HG02840 (cell line): ENCODE results near the gene COL13A1.

Experiments
- ATAC-seq: cut with Tn5 transposase; IDR thresholded peaks from one replicate; pipeline ENCODE4 v1.9.1; 2021; ENCODE audit warnings: mild to moderate bottlenecking, moderate library complexity, moderate number of reproducible peaks; ENCODE audit not compliant: unreplicated experiment, low FRiP score

Gene COL13A1

DNA sequence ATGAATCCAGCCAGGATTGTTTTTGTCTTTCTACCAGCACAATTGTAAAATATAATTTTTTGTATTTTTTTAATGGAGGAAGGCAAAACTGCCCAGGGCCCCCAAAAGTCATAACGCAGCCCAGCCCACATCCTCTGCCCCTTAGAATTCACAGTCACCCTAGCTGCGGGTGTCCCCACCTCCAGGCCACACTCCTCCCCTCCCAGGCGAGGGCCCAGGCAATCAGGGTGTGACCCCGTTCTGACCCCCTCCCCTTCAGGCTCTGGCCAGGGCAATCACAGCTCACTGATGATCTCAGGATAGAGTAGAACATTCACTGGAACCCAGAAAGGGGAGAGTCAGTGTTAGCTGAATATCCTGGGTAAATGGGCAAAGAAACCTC lies 158.9 kb downstream of the COL13A1 start:
- ATAC-seq: no peak

DNA sequence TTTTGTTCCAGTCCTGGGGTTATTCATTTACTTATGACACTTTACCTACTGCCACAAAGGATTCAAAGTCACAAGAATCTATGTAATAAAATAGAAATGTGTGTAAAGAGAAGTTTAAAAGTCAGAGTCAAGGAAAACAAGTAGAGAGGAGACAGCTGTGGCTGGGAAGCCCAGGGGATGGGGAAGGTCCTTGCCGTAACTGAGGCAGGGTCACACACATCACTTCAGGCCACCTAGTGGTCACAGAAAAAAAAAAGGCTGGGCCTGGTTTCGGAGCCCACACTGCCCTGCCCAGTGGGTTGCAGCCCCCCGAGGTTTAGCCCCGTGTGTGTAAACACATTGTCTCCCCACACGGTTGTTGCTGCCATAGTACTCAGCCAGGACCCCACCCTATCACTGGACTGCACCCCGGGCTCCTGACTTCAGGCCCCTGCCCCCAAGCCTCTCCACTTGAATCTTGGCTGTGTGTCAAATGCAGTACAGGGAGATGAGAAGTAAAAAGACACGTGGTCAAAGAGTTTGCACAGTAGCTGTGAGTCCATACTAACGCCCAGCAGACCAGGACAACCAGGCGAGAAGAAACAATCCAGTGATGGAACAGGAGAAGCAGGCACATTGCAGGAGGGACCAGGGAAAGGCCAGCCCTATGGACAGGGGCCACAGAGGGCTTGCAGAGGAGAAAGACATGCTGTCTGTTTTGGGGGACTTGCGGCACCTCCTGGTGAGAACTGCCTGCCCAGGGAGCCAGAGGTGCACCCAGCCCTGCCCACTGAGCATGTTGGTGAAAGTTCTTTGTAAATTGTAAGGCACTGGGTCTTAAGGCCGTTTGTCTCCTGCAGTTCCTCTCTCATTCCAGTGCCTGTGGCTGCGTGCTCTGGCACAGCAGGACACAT lies 159.5 kb downstream of the COL13A1 start:
- no peak for ATAC-seq

DNA sequence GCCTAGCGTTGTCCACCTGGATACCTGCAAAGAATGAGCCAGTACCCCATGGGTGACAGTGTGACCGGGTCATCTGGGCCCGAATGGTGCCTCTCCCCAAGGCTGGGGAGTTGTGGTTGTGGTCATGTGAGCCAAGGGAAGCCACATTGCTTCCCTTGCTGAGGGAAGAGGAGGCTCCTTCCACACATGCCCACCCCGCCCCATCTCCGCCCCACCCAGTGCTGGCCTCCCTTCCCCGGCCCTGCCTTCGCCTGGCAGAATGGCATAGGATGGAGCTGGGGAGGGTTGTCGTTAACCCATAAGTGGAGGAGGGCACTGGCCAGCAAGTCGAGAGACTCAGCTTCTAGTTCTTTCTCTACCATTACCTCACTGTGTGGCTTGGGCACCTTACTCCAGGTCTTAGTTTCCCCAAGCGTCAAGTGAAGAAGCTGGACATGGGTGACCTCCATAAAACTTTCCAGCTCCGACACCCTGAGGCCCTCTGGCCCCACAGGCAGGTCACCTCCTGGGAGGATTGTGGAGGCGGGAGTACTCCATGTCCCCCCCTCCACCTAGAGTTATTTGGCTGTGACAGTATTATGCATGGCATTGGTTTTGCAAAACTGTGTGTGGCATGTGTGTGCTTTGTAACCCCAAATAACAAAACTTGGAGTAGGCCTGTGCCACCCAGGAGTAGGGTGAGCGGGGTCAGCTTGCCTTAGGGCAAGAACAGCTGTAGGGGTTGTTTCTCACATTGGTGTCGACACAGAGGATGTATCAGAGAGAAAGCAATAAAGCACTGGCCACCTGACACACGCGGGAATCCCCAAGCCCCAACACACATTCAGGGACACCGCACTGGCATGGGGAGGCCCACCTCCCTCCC lies 160.4 kb downstream of the COL13A1 start:
- ATAC-seq: no peak

DNA sequence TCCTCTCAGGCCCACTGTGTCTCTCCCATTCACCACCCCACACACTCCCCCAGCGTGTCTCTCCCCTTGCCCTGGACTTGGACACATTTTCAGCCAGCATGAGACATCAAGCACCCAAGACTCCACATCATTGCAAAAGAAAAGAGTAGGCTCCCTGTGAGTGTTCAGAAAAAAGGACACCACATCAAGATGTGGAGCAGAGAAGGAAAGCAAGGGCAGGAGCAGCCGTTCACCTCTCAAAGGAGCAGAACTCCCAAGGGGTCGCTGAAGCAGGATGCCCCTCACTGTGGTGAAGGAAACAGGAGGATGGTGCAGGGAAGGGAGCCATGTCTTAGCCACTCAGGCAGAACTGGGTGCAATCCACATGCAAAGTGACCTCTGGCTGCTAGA lies 161.0 kb downstream of the COL13A1 start:
- no peak for ATAC-seq

DNA sequence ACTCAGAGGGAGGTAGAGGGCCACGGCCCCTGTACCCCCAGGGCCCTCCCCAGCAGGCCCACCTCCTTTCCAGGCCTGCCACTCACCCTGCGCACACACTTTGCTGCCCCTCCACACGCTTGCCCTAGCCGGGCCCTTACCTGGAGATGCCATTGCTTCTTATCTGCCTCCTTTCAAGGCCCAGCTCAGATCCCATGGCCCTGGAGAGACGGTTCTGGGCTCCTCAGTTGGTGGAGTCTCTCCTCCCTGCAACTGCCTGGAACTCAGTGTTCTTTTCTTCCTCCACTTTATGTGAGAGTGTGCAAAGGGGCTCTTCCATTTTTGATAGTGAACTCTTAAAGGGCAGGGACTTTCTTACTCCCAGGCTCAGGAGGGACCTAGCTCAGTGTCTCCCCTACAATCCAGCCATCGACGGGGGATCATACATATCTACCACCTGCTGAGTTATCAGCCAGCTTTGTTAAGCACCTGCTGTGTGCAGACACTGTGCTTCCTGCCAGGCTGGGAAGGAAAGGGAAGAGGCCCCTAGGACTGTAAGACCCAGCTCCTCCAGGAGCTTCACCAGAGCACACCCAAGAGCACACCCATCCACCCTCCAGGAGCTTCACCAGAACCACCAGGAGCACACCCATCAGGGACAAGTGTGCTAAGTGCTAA lies 161.6 kb downstream of the COL13A1 start:
- ATAC-seq: no peak

DNA sequence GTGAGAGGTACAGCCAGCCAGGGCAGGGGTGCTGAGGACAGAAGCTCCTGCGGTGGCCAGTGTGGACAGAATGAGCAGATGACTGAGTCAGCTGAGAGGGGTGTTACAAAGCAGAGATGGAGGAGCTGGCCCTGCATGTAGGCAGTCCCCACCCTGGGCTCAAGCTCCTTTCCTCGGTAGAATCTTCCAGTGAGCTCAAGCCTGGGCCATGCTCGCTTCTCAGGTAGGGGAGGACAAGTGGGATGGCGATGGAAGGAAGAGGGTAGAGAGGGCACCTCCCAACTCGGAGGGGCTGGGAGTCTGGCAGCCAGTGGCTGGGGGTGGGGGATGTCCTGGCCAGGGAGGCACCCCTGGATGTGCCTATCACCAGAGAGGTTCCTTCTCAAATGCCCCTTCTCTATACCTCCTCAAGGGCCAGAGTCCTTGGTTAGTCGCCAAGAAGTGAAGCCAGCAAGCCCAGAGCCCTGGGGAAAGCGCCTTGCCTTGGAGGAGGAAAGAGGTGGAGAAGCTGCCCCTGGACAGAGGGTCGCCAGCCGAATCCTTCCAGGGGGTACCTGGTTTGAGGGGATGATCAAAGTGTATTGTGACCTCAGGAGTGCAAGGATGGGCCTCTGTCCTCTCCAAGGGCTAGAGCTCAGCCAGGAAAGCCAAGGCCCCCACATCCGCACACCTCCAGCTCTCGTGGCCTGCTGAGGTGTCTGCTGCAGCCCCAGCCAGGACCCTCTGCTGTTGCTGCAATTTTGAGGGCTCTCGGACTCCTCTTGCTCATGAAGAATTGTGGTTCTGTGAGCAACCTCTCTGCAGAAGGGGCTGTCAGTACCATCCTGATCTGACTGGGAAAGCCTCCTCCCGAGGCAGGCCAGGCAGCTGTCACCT lies 162.4 kb downstream of the COL13A1 start:
- ATAC-seq: no peak

DNA sequence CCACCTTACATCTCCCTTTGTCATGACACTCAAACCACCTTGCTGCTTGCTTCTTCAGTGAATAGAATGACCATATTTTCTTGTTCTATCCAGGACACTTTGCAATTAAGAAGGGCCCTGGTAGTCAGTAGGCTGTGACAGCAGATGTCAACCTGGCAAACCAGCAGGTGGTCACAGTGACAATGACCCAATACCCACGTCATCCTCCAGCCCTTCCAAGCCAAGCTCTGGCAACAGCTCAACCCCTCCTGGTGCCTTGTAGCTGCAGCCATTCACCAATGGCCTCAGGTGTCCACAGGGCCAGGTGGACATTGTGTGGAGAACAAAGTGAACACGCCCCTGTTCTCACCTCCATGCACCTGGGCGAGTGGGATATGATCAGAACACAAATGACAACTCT lies 163.4 kb downstream of the COL13A1 start:
- no peak for ATAC-seq

DNA sequence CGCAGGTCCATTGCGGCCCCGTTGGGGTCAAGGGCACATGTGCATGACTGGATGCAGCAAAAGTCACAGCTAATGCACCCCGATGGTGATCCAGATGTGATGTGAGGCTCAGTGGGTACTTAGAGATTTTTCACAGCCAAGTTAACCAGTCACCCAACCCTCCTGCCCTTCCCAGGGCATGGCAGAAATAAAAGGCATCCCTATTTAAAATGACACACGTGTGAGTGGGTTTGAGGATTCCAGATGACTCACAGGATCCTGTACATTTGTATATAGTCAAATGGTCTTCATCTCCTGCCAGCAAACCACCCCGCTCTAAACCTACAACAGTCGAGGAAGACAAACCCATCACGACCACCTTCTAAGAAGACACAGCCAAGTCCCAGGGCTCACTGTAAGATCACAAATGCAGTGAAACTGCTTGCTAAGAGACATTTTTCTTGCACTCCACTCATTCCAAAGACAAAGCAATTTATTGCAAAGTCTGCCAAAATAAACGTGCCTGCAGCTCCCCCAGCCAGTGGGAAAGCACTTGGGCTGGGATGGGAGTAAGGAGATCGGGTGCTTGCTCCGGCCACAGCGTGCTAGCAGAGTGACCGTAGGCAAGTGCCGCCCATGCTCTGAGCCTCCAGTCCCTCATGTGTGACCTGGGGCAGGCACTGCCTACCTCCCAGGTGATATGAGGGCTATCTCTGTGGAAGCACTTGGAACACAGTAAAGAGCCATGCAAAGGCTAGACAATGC lies 164.4 kb downstream of the COL13A1 start:
- ATAC-seq: no peak

DNA sequence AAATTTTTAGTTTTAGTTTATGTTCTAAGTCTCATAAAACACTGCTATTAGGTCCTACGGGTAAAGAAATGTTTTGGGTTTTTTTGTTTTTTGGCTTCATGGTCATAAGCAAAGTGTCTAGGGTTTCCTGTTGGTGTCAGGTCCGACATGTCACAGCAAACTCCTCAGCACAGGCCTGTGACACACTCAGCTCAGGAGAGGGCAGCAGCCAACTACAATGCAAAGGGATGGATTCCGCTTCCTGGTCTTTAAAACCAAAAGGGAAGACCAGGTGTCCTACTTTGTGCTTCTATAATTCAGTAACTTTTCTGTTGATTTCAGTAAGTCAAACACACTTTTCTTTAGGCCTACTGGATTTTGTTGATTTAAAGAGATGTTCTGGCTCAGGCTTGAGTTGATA lies 167.1 kb downstream of the COL13A1 start:
- ATAC-seq: no peak

DNA sequence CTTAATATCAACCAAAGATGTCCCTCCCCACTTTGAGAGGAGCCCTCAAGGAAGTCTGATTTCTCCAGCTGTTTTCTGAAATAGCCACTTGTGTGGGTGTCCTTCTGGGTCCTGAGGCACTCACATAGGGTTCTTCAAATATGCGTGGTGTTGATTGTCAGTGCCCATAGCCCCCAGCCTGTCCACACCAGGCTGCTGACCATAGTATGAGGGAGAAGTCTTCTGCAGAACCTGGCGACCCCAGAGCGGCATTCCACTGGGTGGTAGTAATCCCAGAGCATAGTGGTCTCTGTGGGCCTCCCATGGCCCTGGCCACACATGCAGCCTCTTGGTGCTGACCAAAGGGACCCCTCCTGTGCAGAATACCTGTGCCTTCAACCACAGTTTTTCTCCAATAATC lies 168.3 kb downstream of the COL13A1 start:
- no peak for ATAC-seq

DNA sequence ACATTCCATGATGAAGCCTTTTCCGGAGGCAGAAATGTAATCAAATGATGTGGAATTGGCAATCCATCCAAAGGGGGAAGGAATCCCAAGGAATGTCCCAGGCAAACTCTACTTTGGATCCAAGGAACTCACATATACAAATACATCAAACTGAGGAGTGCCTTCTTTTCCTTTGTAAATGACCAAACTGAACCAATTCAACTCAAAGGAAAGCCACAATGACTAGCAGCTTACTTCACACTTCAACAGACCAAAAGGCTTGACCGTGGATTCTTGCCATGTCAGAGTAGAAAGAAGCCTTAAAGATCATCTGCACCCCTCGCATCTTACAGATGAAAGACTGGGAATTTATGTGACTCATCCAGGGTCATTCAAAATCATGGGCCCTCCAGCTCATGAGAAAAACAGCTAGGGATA lies 171.3 kb downstream of the COL13A1 start:
- ATAC-seq: no peak

DNA sequence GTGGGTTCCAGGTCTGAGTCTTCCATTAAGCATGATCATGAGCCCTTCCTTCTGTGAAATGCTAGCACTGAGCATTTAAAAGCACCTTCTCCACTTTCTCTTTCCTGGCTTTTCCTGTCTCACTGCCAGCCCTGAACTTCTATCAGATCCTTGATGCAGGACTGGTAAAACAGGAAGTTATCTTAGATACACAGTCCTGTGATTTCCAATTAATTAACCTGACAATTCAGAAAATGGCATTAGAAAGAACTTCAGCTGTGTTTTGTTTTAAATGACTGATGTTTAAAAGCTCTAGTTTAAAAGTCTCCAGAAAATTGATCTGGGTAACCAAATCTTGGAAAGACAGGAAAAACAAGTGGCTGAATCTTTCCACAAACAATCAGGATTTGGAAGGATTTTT lies 172.0 kb downstream of the COL13A1 start:
- ATAC-seq: no peak

DNA sequence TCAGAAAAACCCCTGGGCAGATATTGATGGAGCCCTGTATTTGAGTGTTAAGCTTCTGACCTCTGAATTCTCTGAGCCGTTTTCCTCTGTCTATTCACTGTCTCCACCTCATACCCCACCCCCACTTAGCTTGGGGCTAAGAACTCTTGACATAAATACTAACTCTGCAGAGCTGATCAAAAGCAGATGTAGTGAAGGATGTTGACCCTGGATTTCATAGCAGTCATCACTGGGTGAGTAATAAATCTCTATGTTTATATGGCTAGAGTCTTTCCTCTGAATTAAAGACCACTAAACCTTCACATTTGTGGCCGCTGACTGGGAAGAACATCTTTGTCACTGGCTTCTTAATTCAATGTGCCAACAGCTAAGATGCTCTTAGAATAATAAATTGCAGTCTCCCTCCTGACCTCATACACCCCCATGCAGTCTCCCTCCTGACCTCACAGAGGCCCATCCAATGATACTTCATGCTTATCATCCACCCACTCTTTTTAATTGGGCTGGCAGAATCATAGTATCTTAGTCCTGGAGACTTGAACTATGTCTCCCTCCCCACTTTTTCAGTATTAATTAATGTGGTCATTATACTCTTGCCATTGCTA lies 172.9 kb downstream of the COL13A1 start:
- no peak for ATAC-seq

DNA sequence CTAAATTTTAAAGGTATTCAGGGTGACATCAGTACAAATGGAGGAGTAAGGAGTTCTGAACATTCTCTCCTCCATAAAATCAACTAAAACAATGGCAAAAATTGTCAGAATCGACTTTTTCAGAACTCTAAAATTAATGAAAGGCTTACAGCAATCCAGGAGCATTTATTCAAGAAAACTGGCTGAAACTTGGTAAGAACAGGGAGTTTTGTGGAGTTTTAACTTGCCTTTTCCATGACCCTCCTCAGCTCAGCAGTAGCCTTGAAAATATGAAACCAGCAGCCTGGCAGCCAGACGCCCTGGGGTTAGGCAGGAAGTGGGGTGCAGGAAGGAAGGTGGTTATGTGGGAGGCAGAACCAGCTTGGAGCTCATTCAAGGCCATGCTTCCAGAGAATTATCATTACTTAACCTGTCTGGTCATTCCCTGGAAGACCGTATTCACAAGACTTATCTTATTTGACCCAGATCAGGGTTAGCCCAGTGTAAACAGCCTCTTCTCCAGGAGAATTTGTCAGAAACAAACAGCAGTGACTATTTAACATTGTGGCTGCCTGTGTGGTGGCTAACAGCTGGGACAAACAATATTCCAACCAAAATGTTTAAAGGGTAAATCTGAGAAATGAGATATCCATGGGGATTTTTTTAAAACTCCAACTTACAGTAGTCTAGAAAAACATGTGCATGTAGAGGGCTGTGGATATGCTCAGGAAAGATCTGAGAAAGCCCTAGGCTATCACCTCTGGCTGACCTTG lies 175.3 kb downstream of the COL13A1 start:
- ATAC-seq: no peak

DNA sequence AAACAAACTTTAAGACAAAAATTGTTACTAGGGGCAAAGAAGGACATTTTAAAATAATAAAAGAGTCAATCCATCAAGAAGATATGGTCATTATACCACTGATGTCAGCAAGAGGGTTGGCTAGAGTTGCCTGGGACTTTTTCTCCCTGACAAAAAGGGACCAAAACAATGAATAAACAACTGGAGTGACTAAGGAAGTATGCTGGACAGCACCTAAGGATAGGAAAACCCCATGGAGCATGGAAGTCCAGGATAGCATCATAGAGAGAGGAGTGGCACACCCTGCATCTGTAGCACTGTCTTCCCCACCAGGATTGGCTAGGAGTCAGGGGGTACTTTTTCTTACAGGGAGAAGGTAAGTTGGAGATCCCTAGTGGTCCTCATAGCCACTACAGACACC lies 177.5 kb downstream of the COL13A1 start:
- ATAC-seq: no peak

DNA sequence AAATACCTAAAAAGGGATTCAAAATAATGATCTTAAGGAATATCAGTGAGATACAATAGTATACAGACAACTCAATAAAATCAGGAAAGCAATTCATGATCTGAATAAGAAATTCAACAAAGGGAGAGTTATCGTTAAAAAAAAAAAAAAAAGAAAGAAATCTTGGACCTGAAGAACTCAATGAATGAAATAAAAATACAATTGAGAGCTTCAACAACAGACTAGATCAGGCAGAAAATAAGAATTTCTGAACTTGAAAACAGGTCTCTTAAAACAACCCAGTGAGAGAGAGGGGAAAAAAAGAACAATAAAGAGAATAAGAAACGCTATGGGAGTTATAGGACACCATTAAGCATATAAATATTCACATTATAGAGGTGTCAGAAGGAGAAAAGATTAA lies 179.0 kb downstream of the COL13A1 start:
- ATAC-seq: no peak

DNA sequence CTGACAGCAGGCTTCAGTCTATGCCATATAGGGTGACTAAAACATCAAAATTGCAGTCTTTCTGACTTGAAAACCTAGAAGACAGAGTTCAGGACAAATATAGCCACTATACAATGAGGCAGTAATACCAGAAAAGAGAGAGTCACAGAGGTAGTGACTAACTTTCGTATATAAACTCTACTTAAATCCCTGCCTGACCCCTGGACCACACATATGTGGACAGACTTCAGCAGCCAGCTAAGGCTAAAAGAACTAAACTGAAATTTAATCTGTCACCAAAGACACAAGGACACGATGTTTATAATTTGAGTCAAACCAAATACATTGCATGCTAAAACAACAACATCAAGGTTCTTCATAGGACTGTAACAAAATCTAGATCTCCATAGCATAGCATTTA lies 186.4 kb downstream of the COL13A1 start:
- ATAC-seq: no peak

DNA sequence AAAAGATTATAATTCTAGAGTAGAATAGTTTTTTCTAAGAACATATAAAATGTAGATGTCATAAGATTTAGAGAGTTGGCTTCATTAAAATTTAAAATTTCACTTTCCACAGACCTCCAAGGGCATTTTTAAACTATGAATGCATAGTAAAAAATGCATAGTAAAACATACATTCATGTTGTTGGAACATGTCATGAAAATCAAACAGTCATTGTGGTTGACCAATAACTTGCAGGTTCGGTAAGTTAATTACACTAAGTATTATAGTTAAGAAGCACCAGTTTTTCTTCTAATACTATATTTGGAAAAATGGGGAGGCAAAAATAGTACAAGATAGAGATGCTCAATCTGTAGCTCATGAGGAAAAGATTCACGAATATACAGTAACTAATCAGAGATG lies 189.4 kb downstream of the COL13A1 start:
- ATAC-seq: no peak
